Heart left ventricle (tissue), 13 donors: ENCODE data around the gene BBS1.

Experiments used
- POLR2A ChIP-seq, 2 donors: fragments of 450-650 bp; IDR thresholded peaks; one replicate each; pipeline ENCODE4 v1.6.1; 2017; ENCODE audit warnings: antibody characterized with exemption in 2 of 2, mild to moderate bottlenecking in 2 of 2, moderate library complexity in 2 of 2
- TF ChIP-seq, protein P1 (sequence below), 12 donors: fragments of 200-600 bp; sonication (generic) in 4 of 12; IDR thresholded peaks; one replicate each; pipeline versions ENCODE4 v1.5.0 to v1.8.0; 2018 to 2022; ENCODE audit warnings: antibody characterized with exemption in 12 of 12, mild to moderate bottlenecking in 5 of 12
- donor health status: ischemic (EF 13 %, LVEDD 7.1; RV severe dilation, severe dysfunction).
- donor health status: DM: no; HTN: yes; CAD: no.
- donor health status: DM: no; HTN: no; CAD: no.
- donor health status: ischemic (EF 25% LVEDD 6.9; RV normal size, moderate dysfunction).
- donor health status: ischemic (EF 25% LVEDD 5.7; RV mildly dilated, moderate dysfunction).
- donor health status: ischemic (EF 35%, LVEDD 5.7; RV mildly dilated, moderate dysfunction).
- donor health status: nonischemic (EF 11% LVEDD 7.7; RV severe dilation, severe dysfunction).
- donor health status: DM: yes; HTN: yes; CAD: no.
- donor health status: PGD.
- donor health status: ischemic (EF 29% LVEDD 5.4; RV normal size, mild dysfunction).
- donor health status: nonischemic (EF 23%, LVEDD 6.1; RV moderate dilation, normal function).

- TF ChIP-seq, protein P1, sequence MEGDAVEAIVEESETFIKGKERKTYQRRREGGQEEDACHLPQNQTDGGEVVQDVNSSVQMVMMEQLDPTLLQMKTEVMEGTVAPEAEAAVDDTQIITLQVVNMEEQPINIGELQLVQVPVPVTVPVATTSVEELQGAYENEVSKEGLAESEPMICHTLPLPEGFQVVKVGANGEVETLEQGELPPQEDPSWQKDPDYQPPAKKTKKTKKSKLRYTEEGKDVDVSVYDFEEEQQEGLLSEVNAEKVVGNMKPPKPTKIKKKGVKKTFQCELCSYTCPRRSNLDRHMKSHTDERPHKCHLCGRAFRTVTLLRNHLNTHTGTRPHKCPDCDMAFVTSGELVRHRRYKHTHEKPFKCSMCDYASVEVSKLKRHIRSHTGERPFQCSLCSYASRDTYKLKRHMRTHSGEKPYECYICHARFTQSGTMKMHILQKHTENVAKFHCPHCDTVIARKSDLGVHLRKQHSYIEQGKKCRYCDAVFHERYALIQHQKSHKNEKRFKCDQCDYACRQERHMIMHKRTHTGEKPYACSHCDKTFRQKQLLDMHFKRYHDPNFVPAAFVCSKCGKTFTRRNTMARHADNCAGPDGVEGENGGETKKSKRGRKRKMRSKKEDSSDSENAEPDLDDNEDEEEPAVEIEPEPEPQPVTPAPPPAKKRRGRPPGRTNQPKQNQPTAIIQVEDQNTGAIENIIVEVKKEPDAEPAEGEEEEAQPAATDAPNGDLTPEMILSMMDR (IDR thresholded peaks at IDR 0.05): no peak
- no peak for TF ChIP-seq POLR2A (IDR thresholded peaks at IDR 0.05)
Measured at GRCh38 chr11:66531841-66532240, 21.4 kb downstream of the BBS1 start.
